ENCODE measurements around the gene TTLL13.
"Not testable (repeated sequence)": the region's sequence is repeated elsewhere in the genome, so short reads cannot be mapped to it uniquely, and the experiment has no call there.

Gene TTLL13

DNA sequence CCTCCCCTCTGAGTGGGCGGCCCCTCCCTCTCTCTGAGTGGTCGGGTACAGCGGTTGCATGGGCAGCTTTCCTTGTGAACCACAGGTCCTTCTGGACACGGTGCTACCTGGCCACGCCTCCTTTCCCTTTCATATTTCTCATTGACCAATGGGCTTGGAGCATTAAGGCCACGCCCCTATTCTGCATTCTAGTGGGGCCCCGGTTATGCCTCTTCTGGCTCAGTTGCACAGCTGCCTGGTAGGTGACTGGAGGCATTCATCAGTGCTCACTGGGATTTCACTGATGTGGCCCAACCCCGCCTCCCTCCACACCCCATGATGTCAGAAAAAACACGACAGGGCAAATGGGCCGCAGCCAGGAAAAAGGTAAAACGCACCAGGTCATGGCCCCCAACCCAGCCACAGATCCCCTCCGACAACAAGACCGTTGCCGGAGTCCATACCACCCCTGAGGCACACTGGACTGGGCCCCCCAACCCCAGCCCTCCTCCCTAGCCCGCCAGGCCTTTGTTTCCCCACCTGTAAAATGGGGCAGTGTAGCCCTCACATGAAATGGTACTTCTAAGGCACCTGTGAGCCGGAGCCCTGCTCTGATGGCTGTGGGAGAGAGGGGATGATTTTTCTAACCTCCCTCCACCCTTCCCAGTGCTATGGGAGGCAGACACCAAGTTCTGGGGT is 42.5 kb downstream of the TTLL13 start:
- DNase-seq = no peak

- DNase-seq = peak; percentile 89
Observed at GRCh38 chr15:90293040-90293810, 43.9 kb downstream of the TTLL13 start.

GRCh38 chr15:90294159-90294558 is 44.8 kb downstream of the TTLL13 start:
- DNase-seq = peak; percentile 16

- DNase-seq = peak; percentile 54
Observed at GRCh38 chr15:90294601-90295269, 45.4 kb downstream of the TTLL13 start.

DNA sequence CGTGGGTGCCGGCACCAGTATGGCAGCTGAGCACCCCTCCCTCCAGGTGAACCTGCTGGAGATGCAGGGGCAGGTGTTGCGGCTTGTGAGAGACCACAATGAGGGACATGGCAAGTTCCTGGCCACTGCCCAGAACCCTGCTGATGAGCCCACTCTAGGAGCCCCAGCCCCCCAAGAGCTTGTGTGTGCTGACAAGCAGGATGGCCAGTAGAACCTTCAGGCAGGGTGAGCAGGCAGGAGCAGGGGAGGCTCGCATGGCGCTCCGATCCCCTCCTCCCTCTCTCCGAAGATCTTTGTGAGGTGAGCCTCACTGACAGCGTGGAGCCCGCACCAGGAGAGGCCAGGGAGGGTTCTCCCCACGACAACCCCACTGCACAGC is 45.9 kb downstream of the TTLL13 start:
- DNase-seq = peak; percentile 54

- DNase-seq = not testable (repeated sequence)
Observed at GRCh38 chr15:90296316-90296884, 47.0 kb downstream of the TTLL13 start.

DNA sequence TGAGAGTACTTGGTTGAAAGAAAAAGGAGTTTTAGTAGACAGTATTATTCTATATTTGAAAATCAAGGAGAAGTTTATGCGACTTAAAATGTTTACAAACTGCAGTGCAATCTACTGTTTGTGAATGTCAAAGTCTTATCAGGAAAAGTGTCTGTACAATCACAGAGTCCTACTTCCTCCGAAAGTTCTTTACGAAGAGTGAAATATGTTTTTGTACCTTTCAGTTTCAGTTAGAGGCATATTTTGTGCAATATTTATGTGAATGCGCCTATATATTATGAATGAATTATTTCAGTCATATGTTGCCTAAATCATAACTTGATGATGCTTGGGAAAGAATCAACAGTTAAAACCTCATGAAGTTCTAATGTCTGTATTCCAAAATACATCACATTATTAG is 47.7 kb downstream of the TTLL13 start:
- DNase-seq = no peak

GRCh38 chr15:90300541-90300940 is 51.2 kb downstream of the TTLL13 start:
- DNase-seq = no peak

GRCh38 chr15:90300988-90301706 is 51.8 kb downstream of the TTLL13 start:
- DNase-seq = peak; percentile 46

GRCh38 chr15:90301707-90302300 is 52.4 kb downstream of the TTLL13 start:
- no peak for DNase-seq

DNA sequence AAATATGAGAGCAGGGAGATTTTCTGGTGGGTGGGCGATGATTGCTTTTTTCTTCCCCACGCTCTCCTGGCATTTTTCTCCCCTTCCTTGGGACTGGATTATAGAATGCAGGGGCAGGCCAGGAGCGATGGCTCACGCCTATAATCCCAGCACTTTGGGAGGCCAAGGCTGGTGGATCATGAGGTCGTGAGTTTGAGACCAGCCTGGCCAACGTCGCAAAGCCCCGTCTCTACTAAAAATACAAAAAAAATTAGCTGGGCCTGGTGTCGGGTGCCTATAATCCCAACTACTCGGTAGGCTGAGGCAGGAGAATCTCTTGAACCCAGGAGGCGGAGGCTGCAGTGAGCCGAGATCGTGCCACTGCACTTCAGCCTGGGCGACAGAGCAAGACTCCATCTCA is 56.0 kb downstream of the TTLL13 start:
- DNase-seq = not testable (repeated sequence)

GRCh38 chr15:90305932-90306331 is 56.6 kb downstream of the TTLL13 start:
- no peak for DNase-seq

GRCh38 chr15:90306560-90306959 is 57.2 kb downstream of the TTLL13 start:
- no peak for DNase-seq

- DNase-seq = no peak
Observed at GRCh38 chr15:90307661-90308060, 58.3 kb downstream of the TTLL13 start.

DNA sequence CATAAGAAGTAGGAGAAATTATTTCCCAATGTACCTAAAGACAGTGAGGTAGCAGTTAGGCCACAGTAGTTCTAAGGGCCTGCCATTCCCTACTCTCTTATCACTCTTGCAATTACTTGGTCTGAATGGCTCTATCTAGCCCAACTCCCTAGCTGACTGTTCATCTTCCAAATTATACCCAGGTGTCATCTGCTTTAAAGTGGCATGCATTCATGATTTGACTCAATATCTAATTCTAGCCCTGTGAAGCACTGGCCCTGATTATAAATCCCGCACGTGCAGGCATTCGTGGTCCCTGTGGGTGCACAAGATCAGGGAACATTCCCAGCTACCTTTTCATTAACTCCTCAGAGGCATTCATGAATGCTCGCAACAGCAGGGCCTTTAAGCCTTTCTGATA is 59.7 kb downstream of the TTLL13 start:
- no peak for DNase-seq
